ENCODE measurements around the gene SOBP.
A peak's percentile ranks its signal among the peaks of the same experiment; 100 is the strongest.
"Not testable (repeated sequence)": the region's sequence is repeated elsewhere in the genome, so short reads cannot be mapped to it uniquely, and the experiment has no call there.

The SOBP gene, protein sequence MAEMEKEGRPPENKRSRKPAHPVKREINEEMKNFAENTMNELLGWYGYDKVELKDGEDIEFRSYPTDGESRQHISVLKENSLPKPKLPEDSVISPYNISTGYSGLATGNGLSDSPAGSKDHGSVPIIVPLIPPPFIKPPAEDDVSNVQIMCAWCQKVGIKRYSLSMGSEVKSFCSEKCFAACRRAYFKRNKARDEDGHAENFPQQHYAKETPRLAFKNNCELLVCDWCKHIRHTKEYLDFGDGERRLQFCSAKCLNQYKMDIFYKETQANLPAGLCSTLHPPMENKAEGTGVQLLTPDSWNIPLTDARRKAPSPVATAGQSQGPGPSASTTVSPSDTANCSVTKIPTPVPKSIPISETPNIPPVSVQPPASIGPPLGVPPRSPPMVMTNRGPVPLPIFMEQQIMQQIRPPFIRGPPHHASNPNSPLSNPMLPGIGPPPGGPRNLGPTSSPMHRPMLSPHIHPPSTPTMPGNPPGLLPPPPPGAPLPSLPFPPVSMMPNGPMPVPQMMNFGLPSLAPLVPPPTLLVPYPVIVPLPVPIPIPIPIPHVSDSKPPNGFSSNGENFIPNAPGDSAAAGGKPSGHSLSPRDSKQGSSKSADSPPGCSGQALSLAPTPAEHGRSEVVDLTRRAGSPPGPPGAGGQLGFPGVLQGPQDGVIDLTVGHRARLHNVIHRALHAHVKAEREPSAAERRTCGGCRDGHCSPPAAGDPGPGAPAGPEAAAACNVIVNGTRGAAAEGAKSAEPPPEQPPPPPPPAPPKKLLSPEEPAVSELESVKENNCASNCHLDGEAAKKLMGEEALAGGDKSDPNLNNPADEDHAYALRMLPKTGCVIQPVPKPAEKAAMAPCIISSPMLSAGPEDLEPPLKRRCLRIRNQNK

DNA sequence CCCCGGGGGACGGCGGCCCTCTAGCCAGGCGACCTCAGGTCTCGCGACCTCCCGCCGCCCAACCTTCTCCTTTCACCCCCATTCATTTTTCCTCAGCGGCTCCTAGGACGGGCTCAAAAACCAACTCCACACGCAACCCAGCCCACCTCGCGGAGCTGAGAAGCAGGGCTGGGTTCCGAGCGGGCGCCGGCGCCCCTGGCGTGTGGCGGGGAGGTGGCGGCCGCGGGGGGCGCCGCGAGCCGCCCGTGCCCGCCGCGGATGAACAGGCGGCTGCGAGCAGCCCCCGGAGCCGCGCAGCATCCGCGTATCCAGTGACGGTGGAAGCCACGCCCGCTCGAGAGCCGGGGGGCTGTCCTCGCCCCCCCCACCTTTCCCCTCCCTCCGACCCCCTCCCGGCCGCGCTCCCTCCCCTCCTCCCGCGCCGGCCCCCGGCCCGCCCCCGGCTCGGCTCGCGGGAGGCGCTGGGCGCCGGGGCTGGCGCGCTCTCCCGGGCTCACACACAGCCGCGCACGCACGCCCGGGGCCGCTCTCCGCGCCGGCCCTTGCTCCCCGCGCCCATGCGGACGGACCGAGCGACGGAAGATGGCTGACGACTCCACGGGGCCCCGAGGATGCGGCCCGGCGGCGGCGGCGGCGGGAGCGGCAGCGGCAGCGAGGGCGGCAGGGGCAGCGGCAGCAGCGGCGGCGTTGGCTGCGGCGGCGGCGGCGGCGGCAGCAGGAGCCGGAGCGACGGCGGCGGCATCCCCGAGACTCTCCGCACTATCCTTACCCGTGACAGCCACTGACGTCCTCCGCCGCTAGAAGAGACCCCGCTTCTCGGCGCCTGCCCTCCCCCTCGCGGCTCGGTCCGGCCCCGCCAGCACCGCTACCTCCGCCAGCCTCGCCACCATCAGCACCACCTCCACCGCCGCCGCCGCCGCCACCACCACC lies at the start of gene SOBP:
Gene SOBP, plus strand, starts transcription at position 482 of the 930 bp plus-strand sequence. CDS start 500 bp downstream, outside the sequence.
- DNase-seq, result peak; percentile 38 to 47

DNA sequence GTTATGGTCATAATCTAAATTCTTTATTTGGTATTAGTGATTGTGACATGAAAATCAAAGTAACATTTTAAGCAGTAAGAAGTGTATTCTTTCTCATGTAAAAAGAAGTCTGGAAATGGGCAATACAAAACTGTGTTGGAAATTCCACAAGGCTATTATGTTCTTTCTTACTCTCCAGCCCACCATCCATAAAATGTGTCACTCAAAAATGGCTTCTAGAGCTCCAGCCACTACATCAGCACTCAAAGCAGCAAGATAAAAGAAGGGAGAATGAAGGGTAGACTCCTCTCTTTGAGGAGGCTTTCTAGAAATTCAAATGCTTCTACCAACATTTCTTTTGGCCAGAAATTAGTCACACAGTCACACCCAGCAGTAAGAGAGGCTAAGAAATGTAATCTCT lies 49.0 kb upstream of the SOBP start:
- DNase-seq, result no peak

DNA sequence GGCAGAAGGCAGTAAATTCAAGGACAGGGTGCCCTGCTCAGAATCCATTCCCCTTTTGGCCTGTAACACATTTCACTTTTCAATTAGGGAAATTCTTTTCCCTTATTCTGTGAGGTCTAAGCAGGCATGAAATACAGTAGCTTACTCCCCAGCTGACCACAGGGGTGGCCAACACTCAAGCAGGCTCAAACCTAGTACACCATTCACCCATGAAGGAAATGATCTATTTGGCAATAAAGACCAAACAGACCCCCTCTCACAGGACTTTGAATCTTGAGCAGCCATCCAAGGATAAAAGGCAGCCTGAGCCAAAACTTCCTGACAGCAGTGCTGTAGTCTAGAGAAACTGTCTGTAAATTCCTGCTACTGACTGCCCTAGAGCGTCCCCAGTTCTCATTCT lies 48.2 kb upstream of the SOBP start:
- no peak for DNase-seq

DNA sequence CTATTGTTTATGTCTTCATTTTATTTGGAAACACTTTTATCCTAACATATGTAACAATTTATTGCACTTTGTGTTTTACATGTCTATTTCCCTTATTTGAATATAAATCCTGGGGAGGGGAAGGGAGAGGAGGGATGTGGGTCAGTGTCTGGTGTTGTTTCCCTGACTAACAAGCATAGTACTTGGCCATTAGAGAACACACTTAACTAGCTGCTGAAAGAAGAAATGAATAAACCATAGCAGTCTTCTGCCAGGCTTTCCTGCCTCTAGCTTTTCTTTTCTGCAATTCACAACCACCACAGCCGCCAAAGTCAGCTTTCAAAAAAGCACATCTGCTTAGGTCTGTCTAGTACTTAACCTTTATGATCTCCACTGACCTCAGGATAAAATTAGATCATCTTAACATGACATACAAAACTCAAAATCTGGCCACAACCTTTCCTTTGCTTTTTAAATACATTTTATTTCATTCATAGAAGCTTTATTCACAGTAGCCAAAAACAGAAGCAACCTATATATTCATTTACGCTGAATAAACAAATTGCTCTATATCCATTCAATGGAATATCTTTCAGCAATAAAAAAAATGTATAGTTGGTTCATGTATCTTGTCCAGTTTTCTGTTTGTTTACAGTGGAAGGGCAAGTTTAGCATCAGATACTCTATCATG lies 46.8 kb upstream of the SOBP start:
- no peak for DNase-seq

DNA sequence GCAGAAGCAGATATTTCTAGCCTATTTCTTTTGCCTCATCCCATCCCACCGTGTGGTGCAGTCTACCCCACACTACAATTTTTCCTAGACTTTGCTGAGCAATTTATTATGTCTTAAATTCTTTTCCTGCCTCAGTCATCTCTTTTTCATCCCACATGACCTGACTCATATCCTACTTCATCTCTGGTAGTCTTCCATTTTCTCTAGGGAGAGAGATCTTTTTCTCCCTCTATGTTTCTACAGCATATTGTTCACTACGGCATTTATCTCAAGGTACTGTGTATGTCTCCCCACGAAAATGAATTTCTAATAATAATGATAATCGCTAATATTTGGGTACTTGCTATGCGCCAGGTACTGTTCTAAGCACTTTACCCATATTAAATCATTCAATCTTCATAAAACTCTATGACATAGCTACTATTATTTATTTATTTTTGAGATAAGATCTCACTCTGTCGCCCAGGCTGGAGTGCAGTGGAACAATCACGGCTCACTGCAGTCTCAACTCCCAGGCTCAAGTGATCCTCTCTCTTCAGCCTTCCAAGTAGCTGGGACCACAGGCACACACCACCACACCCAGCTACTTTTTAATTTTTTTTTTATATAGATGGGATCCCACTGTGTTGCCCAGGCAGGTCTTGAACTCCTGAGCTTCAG lies 46.2 kb upstream of the SOBP start:
- no peak for DNase-seq

DNA sequence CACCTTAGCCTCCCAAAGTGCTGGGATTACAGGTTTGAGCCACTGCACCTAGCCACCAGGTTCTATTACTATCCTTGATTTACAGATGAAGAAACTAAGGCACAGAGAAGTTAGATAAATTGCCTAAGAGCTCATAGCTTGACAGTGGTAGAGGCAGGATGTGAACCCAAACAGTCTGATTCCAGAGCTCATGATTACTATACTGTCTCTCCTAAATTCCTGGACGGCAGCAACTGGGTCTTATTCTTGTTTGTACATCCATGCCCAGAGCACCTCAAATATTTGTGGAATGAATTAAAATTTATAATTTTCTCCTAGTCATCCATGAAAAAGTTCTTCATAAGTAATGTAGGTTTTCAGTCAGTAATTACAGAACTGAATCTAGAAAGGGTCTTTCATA lies 45.6 kb upstream of the SOBP start:
- no peak for DNase-seq

DNA sequence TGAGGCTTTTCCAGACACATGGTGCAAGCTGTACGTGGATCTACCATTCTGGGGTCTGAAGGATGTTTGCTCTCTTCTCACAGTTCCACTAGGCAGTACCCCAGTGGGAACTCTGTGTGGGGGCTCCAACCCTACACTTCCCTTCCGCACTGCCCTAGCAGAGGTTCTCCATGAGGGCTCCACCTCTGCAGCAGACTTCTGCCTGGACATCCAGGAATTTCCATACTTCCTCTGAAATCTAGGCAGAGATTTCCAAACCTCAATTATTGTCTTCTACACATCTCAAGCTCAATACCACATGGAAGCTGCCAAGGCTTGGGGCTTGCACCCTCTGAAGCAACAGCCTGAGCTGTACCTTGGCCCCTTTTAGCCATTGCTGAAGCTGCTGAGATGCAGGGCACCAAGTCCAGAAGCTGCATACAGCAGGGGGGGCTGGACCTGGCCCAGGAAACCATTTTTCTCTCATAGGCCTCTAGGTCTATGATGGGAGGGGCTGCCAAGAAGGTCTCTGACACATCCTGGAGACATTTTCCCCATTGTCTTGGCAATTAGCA lies 42.2 kb upstream of the SOBP start:
- DNase-seq, result no peak

DNA sequence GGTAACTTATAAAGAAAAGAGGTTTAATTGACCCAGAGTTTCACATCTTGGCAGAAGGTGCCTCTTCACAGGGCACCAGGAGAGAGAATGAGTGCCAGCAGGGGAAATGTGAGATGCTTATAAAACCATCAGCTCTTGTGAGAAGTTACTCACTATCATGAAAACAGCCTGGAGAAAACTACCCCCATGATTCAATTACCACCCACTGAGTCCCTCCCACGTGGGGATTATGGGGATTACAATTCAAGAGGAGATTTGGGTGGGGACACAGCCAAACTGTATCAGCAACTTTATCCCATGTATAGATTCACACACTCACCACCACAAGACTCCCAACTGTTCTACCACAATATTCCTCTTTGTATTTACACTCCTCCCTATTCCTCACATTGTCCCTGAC lies 41.1 kb upstream of the SOBP start:
- DNase-seq, result no peak

DNA sequence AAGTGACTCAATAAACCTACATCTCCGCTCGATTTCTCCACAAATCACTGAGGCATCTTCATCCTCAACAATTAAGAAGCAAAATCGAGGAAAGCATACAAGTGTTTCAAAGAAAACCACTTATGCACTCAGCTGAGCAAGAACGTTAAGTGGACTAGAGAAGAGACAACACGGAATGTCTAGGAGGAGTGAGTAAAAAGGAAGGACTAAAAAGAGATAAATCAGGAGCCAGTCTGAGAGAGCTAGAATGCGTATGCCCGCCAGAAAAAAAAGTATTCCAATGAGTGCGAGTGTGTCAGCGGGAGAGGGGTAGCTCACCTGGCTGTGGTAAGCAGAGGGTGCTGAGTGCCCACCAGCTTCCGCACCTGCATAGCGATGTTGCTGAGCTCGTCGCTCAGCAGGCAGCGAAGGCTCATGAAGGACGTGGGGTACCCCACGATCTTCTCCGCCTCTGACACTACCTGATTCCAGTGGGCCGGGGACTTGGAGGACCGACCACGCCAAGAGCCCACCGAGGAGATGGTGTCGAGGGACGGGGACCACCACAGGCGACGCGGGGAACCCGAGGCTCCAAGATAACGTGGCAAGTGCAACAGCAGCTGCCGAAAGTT lies 31.1 kb upstream of the SOBP start:
- peak; percentile 16 for DNase-seq

DNA sequence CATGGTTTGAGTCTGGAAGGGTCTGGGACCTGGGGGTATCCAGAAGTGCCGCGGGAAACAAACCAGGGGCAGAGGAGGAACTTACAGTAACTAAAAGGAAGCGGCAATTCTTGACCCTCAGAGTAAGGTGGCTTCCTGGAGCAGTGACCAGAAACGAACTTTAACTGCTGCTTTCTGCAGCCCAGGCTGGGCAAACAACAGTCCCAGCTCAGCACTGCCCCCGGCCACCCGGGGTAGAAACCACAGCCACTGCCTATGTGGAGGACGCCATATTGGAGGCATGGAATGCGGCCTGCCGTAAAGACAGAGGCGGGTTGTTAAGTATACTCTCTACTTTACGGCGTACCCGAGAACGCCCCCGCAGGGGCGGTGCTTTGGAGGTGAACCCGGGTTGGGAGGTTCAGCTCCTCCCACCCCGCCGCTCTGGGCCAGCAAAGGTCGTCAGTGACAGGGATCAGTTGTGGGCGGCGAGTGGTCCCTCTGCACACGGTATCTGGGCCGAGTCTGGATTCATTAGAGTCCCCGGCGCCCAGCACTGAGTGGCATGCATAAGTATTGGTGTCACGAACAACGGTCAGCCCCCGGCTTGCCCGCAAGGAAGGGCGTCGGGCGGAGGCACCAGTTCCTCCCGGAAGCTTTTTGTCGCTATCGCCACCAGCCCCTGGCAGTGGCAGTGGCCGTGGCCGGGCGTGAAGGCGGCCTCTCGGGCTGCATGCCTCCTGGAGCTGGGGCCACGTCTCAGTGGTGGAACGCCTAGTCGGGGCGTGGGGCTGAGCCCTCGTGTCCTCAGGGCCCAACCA lies 30.4 kb upstream of the SOBP start, which contains the start of gene PDSS2:
Gene PDSS2, minus strand, starts transcription at position 282 of the 800 bp plus-strand sequence. Its CDS starts 279 bp downstream, at position 3.
- DNase-seq, result peak; percentile 97

DNA sequence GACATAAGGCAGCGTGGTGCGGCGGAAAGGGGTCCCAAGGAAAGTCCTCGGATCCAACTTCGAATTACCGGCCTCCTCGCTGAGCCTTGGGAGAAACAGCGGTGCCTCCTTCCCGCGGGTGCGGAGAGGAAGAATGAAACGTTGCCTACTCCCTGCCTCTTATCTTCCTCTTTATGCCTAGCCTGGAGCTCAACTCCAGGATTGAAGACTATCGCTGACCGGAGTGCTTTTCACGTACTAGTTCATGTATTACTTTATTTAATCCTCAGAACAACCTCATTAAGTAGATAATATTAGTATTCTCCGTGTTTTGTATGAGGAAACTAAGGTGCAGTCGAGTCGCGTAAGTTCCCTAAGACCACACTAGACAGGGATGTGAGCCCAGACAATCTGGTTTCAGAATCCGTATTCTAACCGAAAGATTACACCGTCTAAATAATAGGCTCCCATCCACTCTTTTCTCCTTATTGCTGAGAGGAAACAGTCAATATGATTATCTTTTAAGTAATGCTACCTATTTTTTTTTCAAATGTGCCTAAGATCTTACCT lies 29.8 kb upstream of the SOBP start:
- DNase-seq, result no peak

DNA sequence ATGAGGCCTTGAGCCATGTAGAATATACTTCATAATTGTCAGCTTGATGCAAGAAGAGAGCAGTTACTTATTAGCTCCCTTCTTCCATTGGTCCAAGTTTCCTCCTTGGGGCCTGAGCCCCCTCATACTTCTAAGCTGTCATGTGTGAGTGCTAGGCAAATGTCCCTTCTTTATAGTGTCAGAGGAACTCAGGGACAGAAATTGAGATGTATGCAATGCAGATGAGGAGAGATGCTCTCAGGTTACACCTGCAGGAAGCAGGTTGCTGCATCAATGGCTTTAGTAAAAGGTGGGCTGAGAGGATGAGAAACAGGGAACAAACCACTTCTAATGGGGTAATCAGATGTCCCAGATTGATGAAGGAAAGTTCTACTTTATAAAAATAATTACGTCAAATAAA lies 23.9 kb upstream of the SOBP start:
- no peak for DNase-seq

DNA sequence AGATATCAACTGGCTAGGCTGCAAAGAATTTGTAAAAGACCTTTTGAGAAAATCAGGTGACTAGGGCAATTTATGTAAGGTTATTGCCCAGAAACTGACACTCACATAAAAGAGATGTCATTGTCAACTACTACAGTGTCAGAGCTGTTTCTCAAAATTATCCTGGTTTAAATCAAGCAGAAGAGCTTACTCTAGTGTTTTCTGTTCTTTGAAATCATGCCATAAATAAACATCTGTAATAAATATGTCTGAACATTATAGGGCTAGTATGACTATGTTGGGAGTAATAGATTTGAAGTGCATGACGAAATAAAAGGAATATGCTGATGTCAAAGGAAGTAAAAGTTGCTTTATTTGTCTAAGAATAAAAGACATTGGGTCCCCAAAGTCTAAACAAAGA lies 19.6 kb upstream of the SOBP start:
- DNase-seq, result no peak

DNA sequence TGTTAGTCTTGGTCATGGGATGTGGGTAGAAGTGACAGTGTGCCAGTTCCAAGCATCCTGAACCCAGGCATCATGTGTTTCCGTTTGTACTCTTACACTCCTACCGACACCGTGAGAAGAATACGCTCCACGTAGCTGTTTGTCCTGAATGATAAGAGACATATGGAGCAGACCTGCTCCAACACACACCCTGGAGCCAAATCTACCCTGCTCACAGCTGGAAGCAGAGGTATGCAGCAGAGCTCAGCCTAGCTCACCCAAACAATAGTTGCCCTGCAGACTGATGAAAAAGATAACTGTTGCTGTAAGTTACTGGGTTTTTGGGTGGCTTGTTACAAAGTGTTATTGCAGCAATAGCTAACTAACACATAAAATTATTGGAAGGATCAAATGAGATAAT lies 16.3 kb upstream of the SOBP start:
- no peak for DNase-seq

DNA sequence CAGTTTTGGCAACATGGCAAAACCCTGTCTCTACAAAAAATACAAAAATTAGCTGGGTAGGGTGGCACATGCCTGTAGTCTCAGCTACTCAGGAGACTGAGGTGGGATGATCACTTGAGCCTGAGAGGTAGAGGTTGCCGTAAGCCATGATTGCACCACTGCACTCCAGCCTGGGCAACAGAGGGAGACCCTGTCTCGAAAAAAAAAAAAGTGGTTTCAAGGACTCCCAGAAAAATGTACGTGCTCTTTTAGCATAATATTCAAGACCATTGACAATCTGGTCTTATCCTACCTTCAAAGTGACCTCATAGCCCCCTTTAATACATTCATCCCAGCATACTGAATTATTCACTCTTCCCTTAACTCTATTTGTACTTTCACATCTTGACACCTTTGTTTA lies 14.6 kb upstream of the SOBP start:
- DNase-seq, result not testable (repeated sequence)

DNA sequence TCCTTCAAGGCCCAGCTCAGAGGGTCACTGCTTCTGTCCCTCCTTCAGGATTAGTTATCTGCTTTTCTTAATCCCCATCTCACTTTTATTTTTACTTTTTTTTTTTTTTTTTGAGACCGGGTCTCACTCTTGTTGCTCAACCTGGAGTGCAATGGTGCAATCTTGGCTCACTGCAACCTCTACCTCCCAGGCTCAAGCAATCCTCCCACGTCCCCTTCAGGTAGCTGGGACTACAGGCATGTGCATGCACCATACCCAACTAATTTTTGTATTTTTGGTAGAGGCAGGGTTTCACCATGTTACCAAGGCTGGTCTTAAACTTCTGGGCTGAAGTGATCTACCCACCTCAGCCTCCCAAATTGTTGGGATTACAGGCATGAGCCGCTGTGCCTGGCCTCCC lies 14.1 kb upstream of the SOBP start:
- DNase-seq, result not testable (repeated sequence)

DNA sequence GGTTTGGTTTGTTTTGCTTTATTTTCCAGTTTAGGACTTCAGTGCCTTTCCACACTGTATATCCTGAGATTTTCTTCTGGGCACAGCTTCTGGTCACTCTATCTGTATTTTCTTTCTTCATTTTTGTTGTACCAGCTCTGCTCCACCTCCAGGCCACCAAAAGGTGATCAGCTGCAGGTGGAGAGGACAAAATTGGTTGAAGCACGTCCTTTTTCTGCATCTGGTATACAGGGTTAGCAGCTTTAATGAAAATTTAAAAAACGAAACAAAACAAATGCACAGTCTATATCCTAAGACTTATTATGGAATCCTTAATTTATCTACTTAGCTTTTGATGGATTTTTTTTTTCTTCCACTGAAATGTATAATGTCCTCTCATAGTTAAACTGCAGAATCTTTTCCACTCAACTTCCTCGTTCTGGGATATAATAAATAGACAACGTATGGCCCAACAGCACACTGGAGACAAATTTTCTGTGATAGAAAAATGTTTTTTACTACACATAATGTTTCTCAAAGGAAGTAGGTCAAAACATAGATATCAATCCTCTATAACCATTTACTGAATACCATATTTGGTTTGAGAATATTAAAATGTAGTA lies 10.7 kb upstream of the SOBP start:
- DNase-seq, result no peak

DNA sequence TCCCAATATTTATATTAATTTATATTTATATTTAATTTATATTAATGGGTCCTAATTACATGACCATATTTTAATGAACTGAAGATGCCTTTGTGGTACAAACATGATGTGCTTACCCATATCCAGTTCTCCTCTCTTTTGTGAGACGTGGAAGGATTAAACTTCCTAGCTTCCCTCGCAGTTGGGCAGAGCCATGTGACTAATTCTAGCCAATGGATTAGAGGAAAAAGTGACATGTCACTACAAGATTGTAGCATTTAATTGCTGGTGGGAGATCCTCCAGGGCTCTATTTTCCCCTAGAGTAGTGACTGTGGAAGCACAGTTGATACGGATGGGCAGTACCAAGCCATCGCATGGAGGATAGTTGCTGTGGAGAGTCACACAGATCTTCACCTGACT lies 4.8 kb upstream of the SOBP start:
- no peak for DNase-seq

DNA sequence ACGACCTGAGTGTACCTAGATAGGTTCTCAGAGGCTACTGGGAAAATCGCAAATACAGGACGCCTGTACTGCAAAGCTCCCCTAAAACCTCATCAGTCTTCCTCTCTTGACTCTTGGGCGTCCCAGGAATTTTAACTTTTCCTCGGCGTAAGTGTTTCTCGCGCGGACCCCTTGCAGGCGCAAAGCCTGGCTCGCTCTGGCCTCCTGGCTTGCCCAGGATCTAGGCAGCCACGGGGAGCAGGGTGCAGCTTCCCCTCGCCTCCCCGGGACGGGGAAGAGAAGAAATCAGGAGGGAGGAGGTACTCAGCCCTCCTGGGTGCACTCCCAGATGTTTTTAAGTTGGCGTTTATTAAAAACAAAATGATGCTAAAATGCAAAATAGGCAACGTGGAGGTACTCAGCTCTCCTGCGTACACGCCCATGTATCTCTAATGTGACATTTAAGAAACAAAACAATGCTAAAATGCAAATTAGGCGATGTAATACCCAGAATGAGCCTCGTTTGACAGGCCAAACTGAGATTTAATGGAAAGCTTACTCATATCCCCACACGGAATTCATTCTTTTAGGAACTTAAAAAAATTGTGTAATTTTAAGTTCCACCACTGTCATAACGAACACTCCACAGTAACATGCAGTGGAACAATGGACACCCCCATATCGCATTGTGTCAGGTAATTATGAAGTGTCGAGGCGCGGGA lies 1.6 kb upstream of the SOBP start:
- no peak for DNase-seq
